ENCODE measurements around the gene SREBF1. TPM values are rescaled to one million over a fixed set of nuclear protein-coding genes. Genes with fewer than 3 reads are reported as not detected.

SREBF1 gene
- total and polyA plus RNA-seq, 10 of the 15 experiments (the other 5 are each of a cell fraction or from before 2014, with no cell fraction given) = 1.4 to 84.6 (median 20.4) TPM

DNA sequence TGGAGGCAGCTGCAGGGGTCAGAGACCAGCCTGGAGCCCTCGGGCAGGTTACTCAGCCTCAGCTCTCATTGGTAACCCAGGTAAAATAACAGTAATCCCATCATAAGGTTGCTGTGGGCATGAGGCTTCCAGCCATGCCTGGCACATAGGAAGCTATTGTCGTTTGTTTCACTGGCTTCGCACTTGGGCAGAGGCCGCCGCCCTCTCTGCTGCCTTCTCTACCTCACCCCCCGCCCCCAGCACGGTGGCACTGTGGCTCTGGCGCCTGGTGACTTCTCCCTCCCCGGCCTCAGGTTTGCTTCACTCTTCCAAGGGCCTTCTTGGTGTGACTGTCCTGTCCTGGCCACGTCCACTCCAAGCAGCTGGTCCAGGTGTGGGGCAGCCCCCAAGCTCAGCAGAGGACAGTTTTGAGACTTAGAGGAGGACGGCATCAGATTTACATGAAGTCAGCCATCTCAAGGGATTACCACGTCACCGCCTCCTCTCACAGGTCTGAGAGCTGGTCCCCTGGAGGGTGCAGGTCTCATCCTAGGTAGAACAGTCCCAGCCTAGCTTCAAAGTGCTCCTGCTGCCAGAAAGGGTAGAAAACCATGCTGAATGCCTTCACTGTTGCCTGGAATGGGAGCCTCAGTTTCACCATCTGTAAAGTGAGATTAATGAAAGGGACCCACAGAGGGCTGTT, 34.8 kb downstream of the SREBF1 start (continued):
- TF ChIP-seq E4F1 (IDR thresholded peaks at IDR 0.05; ENCODE audit: borderline replicate concordance, partially characterized antibody) (no peak), PAX8 (IDR thresholded peaks at IDR 0.05) (no peak), POLR2A (IDR thresholded peaks at IDR 0.05; ENCODE audit: low read depth, low read length) (no peak), LARP7 (IDR thresholded peaks at IDR 0.05) (no peak), DPF2 (IDR thresholded peaks at IDR 0.05) (no peak), SREBF1 (IDR thresholded peaks at IDR 0.05; ENCODE audit: low read length) (no peak), ZNF207 (IDR thresholded peaks at IDR 0.05; ENCODE audit: borderline replicate concordance) (no peak), PKNOX1 (IDR thresholded peaks at IDR 0.05) (no peak)
- TF ChIP-seq, protein P1, sequence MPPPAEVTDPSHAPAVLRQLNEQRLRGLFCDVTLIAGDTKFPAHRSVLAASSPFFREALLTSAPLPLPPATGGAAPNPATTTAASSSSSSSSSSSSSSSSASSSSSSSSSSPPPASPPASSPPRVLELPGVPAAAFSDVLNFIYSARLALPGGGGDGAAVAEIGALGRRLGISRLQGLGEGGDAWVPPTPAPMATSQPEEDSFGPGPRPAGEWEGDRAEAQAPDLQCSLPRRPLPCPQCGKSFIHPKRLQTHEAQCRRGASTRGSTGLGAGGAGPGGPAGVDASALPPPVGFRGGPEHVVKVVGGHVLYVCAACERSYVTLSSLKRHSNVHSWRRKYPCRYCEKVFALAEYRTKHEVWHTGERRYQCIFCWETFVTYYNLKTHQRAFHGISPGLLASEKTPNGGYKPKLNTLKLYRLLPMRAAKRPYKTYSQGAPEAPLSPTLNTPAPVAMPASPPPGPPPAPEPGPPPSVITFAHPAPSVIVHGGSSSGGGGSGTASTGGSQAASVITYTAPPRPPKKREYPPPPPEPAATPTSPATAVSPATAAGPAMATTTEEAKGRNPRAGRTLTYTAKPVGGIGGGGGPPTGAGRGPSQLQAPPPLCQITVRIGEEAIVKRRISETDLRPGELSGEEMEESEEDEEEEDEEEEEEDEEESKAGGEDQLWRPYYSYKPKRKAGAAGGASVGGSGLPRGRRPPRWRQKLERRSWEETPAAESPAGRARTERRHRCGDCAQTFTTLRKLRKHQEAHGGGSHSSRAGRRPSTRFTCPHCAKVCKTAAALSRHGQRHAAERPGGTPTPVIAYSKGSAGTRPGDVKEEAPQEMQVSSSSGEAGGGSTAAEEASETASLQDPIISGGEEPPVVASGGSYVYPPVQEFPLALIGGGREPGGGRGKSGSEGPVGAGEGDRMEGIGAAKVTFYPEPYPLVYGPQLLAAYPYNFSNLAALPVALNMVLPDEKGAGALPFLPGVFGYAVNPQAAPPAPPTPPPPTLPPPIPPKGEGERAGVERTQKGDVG (CRISPR knock-in tag; IDR thresholded peaks at IDR 0.05) = no peak

Measured in GM12878 (cell line).